Mammary epithelial cell (primary cell): Measurements from ENCODE around the gene CHMP2A.

Source experiments
- EZH2 ChIP-seq: IDR thresholded peaks from 2 replicates; pipeline ENCODE4 v1.6.1; 2012; ENCODE audit warnings: low read length, inconsistent platforms, borderline replicate concordance
- TF ChIP-seq, protein P1 (sequence below), 2 donors: IDR thresholded peaks in 1 of 2; conservative IDR thresholded peaks in 1 of 2; 2 replicates each; pipeline ENCODE4 v1.5.1; 2011 to 2012; ENCODE audit warnings: inconsistent platforms in 2 of 2, low read length in 2 of 2, mild to moderate bottlenecking in 2 of 2, control low read depth in 1 of 2, low read depth in 1 of 2; ENCODE audit not compliant: insufficient read depth in 1 of 2; ENCODE audit errors: extremely low read depth in 1 of 2

DNA sequence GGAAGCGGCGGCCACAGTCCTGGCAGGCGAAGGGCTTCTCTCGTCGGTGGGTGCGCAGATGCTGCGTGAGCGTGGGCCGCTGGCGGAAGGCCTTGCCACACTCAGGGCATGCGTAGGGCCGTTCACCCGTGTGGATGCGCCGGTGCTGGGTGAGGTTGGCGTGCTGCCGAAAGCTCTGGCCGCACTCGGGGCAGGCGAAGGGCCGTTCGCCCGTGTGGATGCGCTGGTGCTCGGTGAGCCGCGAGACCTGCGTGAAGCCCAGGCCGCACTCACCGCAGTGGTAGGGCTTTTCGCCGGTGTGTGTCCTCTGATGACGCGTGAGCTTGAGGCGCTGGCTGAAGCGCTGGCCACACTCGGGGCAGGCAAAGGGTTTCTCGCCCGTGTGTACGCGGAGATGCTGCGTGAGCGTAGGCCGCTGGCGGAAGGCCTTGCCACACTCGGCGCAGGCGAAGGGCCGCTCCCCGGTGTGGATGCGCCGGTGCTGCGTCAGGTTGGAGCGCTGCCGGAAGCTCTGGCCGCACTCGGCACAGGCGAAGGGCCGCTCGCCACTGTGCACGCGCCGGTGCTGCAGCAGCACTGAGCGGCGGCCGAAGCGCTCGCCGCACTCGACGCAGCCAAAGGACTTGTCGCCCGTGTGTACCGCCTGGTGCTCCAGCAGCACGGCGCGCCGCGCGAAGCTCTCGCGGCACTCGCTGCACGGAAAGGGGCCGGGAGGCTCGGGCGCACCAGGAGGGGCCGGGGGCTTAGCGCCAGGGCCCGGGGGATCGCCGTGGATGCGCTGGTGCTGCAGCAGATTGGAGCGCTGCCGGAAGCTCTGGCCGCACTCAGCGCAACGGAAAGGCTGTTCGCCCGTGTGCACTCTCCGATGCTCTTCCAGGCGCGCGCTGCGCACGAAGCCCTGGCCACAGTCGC is 7.5 kb upstream of the CHMP2A start:
- TF ChIP-seq, protein P1, sequence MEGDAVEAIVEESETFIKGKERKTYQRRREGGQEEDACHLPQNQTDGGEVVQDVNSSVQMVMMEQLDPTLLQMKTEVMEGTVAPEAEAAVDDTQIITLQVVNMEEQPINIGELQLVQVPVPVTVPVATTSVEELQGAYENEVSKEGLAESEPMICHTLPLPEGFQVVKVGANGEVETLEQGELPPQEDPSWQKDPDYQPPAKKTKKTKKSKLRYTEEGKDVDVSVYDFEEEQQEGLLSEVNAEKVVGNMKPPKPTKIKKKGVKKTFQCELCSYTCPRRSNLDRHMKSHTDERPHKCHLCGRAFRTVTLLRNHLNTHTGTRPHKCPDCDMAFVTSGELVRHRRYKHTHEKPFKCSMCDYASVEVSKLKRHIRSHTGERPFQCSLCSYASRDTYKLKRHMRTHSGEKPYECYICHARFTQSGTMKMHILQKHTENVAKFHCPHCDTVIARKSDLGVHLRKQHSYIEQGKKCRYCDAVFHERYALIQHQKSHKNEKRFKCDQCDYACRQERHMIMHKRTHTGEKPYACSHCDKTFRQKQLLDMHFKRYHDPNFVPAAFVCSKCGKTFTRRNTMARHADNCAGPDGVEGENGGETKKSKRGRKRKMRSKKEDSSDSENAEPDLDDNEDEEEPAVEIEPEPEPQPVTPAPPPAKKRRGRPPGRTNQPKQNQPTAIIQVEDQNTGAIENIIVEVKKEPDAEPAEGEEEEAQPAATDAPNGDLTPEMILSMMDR (conservative IDR thresholded peaks at IDR 0.05 in 1 of 2, IDR thresholded peaks at IDR 0.05 in 1 of 2; ENCODE audit: extremely low read depth in 1 of 2, insufficient read depth in 1 of 2, low read depth in 1 of 2, low read length in 2 of 2): no peak
- no peak for TF ChIP-seq EZH2
